GM13977 (cell line): Measurements from ENCODE around the gene AHI1.

Experiments
- DNase-seq: peaks from one replicate; pipeline ENCODE4 v3.0.0; 2012; ENCODE audit warnings: low spot score
- CTCF ChIP-seq: IDR thresholded peaks from 2 replicates; pipeline ENCODE4 v1.5.1; 2012; ENCODE audit warnings: mild to moderate bottlenecking, control low read depth; ENCODE audit not compliant: insufficient read depth; ENCODE audit errors: extremely low read depth, missing control alignments
- in situ Hi-C: fragments of 300-500 bp; cut with MboI; formaldehyde crosslinking; loops from one replicate; pipeline ENCODE4 v1.12.0; 2022; ENCODE audit warnings: low sequenced_read_pairs, low pct_unique_long_range_greater_than_20kb, mixed read lengths, inconsistent platforms; ENCODE audit not compliant: unreplicated experiment

The AHI1 gene

DNA sequence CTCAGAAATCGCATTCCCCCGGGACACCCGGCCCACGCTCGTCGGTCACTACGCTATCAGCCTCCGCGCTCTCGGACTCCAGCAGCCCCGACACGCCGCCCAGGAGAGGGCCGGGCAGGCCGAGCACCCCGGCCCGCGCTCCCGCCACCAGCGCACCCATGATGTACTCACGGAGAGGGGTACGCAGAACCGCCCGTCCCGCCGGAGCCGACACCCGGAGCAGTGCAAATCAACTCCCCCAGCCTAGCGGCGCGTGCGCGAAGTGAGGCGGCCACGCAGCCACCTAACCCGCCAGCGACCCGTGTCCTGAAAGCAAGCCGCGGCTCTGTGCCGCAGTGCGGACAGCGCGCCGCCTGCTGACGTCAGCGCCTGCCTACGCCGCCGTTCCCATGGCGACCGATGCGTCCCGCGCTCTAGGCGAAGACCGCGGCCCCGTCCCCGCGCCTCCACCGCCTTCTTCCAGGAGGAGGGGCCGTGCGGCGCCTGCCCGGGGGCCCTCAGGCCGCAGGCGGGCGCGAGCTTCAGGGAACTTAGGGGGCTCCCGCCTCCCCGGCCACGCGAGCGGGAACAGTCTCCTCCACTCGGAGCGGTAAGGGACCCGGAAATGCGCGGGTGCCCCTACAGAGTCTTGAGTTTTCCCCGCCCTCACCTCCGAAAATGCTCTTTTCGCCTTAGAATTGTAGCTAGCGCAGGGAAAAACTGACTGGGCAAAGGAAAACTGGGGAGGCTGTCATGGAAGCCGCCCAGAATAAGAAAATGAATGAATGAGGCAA is at the start of gene AHI1:
TSS of gene AHI1 (minus strand) at position 329 of the 773 bp plus-strand sequence. CDS start 5,503 bp downstream, outside the sequence.
- TF ChIP-seq CTCF, result no peak
- peak; percentile 92 for DNase-seq
- in situ Hi-C loops, result no loop called here

GRCh38 chr6:135546680-135547418 is 49.3 kb upstream of the AHI1 start:
- DNase-seq, result no peak
- in situ Hi-C loops, result loop anchor here (25.0 kb wide), 2 partner anchors 365 to 665 kb away; no protein-coding TSS in a partner anchor
- TF ChIP-seq CTCF, result no peak

GRCh38 chr6:135546206-135546605 is 48.7 kb upstream of the AHI1 start:
- in situ Hi-C loops, result loop anchor here (25.0 kb wide), 2 partner anchors 366 to 666 kb away; no protein-coding TSS in a partner anchor
- DNase-seq, result no peak
- no peak for TF ChIP-seq CTCF

- TF ChIP-seq CTCF, result peak; percentile 41
- in situ Hi-C loops, result loop anchor here (25.0 kb wide), 2 partner anchors 372 to 672 kb away; no protein-coding TSS in a partner anchor
- no peak for DNase-seq
Measured at GRCh38 chr6:135540207-135540840, 42.8 kb upstream of the AHI1 start.

DNA sequence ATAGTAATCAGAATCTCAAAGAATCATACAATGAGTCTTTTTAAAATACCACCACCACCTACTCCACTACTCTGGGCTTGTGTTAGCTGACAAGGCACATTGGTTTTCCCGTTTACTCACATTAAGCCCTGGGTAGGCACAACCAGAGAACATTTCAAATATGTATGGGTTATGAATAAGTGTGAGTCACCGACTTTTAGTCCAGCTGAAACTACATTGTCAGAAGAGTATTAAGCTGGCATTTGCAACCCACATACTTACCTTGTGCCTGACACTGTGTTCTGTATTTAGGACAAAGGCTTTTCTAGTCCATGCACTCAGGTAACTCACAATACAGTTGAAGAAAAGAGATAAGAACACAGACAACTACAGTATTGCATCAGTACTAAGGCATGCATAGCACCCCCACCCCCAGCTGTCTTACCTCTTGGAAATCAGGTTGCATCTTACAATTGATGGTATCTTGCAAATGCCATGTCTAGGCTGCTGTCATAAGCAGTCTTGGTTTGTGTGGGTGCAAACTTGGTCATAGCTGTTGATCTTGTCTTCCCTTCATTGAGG is 40.3 kb upstream of the AHI1 start:
- no peak for TF ChIP-seq CTCF
- no peak for DNase-seq
- in situ Hi-C loops, result loop anchor here (25.0 kb wide), 2 partner anchors 374 to 674 kb away; no protein-coding TSS in a partner anchor

DNA sequence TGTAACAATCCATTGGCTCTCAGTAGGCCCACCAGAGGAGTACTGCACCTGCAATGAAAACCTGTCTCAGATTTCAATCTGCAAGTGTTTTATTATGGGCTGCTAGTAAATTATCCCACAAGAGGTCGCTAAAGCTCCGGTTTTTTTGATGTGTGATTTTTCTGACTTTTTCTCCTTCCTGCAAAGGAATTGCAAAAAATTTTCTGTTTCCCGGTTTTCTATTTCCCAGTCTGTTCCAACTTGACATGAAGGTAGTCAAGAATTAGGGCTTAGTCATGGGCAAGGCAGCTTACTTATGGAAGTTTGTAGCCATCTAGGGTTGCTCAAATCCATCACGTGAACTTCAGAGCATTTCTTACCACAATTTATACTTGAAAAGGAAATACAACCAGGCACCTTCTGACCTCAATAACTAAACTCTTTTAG is 38.5 kb upstream of the AHI1 start:
- TF ChIP-seq CTCF, result peak; percentile 61
- DNase-seq, result peak; percentile 21
- in situ Hi-C loops, result loop anchor here (25.0 kb wide), 2 partner anchors 376 to 676 kb away; no protein-coding TSS in a partner anchor
